BE2C (cell line): ENCODE data around the gene DYRK3.

Experiments
- DNase-seq: peaks from one replicate; pipeline ENCODE4 v3.0.0-alpha.2; 2020
- H3K27me3 ChIP-seq: fragments of 250-450 bp; sonication (Bioruptor Pico); 2 replicates; pipeline ENCODE4 v1.5.1; 2020; ENCODE audit warnings: mild to moderate bottlenecking
- H3K36me3 ChIP-seq: fragments of 250-450 bp; sonication (Bioruptor Pico); 2 replicates; pipeline ENCODE4 v1.5.1; 2020; ENCODE audit warnings: mild to moderate bottlenecking
- H3K4me1 ChIP-seq: fragments of 250-450 bp; sonication (Bioruptor Pico); 2 replicates; pipeline ENCODE4 v1.5.1; 2020
- H3K4me3 ChIP-seq: 2 replicates; pipeline ENCODE4 v1.5.1; 2011; ENCODE audit warnings: low read depth, low read length
- H3K9me3 ChIP-seq: fragments of 250-450 bp; sonication (Bioruptor Pico); 2 replicates; pipeline ENCODE4 v1.5.1; 2020
- CTCF ChIP-seq: IDR thresholded peaks from 2 replicates; pipeline ENCODE4 v1.5.1; 2012; ENCODE audit warnings: mild to moderate bottlenecking, low read depth, low read length

The DYRK3 gene

GRCh38 chr1:206600527-206600926 lies 34.8 kb upstream of the DYRK3 start:
- Histone ChIP-seq H3K4me1 (no peaks in the 10 kb centered on the region), H3K9me3 (no peaks in the 10 kb centered on the region), H3K4me3 (no peak overlapping the region), H3K27me3 (no peaks in the 10 kb centered on the region), H3K36me3 (peaks cover 55% of the 10 kb centered on the region)
- no peak for TF ChIP-seq CTCF
- no peak for DNase-seq

GRCh38 chr1:206604861-206605260 lies 30.5 kb upstream of the DYRK3 start:
- TF ChIP-seq CTCF, result no peak
- Histone ChIP-seq H3K36me3 (peaks cover 28% of the 10 kb centered on the region), H3K4me1 (no peaks in the 10 kb centered on the region), H3K4me3 (no peak overlapping the region), H3K9me3 (no peaks in the 10 kb centered on the region), H3K27me3 (no peaks in the 10 kb centered on the region)
- DNase-seq, result no peak

- no peaks in the 10 kb centered on the region for H3K27me3 ChIP-seq
- no peaks in the 10 kb centered on the region for H3K4me1 ChIP-seq
- DNase-seq, result peak; percentile 28
- peaks cover 21% of the 10 kb centered on the region for H3K36me3 ChIP-seq
- no peak overlapping the region for H3K4me3 ChIP-seq
- TF ChIP-seq CTCF, result peak; percentile 65
- no peaks in the 10 kb centered on the region for H3K9me3 ChIP-seq
These were observed 28.5 kb upstream of the DYRK3 start for GRCh38 chr1:206606867-206607266.

- peaks cover 14% of the 10 kb centered on the region for H3K36me3 ChIP-seq
- H3K4me3 ChIP-seq, result no peak overlapping the region
- no peaks in the 10 kb centered on the region for H3K27me3 ChIP-seq
- H3K9me3 ChIP-seq, result no peaks in the 10 kb centered on the region
- H3K4me1 ChIP-seq, result no peaks in the 10 kb centered on the region
- peak; percentile 67 for DNase-seq
- TF ChIP-seq CTCF, result peak; percentile 89
These were observed 27.1 kb upstream of the DYRK3 start for GRCh38 chr1:206608108-206608698.

- Histone ChIP-seq H3K36me3 (peaks cover 14% of the 10 kb centered on the region), H3K4me1 (no peaks in the 10 kb centered on the region), H3K4me3 (no peak overlapping the region), H3K9me3 (no peaks in the 10 kb centered on the region), H3K27me3 (no peaks in the 10 kb centered on the region)
- TF ChIP-seq CTCF, result no peak
- no peak for DNase-seq
These were observed 25.9 kb upstream of the DYRK3 start for GRCh38 chr1:206609229-206609991.
